Measurements from ENCODE around the gene SMIM11.
"Not testable (repeated sequence)": the region's sequence is repeated elsewhere in the genome, so short reads cannot be mapped to it uniquely, and the experiment has no call there.

DNA sequence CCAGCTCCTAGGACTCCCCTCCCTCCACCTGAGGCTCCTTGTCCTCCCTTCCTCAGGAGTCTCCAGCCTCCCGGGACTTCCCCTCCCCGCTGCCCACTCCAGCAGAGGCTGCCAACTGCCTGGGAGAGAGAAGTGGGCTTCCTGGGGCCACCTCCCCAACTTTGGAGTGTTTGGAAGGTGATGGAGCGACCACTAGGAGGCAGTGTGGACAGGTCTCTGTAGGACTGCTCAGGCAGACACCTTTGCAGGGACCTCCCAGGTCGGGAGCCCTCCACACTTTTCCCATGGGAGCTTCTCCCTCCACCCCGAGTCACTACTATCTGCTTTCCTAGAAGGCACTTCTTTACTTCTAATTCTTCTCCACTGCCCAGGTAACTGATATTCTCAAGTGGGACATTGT is 29.4 kb downstream of the SMIM11 start:
- TF ChIP-seq, protein P1, sequence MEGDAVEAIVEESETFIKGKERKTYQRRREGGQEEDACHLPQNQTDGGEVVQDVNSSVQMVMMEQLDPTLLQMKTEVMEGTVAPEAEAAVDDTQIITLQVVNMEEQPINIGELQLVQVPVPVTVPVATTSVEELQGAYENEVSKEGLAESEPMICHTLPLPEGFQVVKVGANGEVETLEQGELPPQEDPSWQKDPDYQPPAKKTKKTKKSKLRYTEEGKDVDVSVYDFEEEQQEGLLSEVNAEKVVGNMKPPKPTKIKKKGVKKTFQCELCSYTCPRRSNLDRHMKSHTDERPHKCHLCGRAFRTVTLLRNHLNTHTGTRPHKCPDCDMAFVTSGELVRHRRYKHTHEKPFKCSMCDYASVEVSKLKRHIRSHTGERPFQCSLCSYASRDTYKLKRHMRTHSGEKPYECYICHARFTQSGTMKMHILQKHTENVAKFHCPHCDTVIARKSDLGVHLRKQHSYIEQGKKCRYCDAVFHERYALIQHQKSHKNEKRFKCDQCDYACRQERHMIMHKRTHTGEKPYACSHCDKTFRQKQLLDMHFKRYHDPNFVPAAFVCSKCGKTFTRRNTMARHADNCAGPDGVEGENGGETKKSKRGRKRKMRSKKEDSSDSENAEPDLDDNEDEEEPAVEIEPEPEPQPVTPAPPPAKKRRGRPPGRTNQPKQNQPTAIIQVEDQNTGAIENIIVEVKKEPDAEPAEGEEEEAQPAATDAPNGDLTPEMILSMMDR (conservative IDR thresholded peaks at IDR 0.05; ENCODE audit: low read depth in 2 of 2), result not testable (repeated sequence)
- TF ChIP-seq POLR2AphosphoS5 (IDR thresholded peaks at IDR 0.05; ENCODE audit: low read depth); EZH2 (IDR thresholded peaks at IDR 0.05; ENCODE audit: low read depth, unreplicated experiment); CREB1 (CRISPR knock-in tag; IDR thresholded peaks at IDR 0.05; ENCODE audit: low read depth): not testable (repeated sequence)
